Limb (tissue), 2 donors: ENCODE measurements around the gene NUDT16L1.

Source experiments
- DNase-seq, 2 donors: peaks; one replicate each; pipeline ENCODE4 v3.0.0-alpha.2; 2016; ENCODE audit errors: extremely low spot score in 2 of 2

The NUDT16L1 gene

DNA sequence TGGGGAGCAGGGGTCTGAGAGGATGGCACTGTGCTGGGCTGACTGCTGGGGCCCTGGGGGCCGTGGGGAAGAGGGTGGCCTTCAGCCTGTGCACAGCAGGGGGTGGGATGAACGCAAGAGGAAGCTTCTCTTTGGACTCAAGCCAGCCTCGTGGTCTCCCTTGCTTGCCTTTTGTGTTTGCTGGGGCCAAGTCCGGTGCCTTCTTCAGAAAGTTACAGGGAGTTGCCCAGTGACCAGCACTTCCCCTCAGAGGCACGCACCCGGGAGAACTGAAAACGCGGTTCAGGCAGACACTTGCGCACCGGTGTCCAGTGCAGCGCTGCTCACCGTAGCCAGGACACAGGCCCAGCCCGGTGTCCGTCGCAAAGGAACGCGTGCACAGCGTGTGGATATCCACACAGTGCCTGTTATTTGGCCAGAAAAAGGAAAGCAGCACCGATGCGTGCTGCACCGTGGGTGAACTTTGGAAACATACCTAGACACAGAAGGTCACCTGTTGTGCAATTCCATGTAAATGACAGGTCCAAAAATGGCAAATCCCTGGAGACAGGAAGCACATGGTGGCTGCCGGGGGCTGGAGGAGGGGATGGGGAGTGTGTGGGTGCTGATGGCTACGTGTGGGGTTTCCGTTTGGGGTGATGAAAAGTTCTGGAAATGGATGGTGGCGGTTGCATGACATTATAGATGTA is 29.4 kb upstream of the NUDT16L1 start:
- no peak for DNase-seq

DNA sequence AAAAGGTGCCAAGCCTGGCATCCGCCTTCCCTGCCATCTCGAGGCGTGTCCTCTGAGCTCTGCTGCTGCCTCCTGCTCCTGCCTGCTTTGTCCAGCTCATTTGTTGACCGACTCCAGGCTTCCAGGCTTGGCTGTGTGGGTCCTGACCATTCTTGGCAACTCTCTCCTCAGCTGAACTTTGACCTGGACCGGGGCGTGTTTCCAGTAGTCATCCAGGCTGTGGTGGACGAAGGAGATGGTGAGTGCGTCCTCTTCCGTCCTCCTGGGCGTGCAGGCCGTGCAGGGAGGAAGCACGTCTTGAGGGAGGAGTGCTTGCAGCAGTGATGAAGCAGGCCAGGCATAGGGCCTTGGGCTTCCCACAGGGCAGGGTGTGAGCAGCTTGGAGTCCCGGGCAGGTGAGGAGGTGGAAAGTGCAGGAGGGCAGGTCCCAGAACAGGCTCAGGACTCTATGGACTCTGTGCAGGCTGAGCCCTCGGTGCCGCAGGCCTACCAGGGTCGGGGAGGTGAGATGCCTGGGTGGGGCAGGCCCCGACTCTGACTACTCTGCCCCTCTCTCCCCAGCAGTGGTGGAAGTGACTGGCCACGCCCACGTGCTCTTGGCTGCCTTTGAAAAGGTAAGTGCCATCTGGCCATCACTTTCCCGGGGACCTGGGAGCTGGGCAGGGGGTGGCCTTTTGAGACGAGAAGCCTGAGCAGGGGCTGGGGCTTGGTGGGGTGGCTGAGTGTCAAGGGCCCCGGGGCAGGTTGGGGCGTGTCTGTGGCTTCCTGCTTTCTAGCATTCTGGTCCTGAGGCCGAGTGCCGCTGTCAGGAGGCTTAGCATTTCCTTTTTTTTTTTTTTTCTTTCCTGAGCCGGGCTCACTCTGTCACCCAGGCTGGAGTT is 28.6 kb upstream of the NUDT16L1 start:
- DNase-seq = no peak

DNA sequence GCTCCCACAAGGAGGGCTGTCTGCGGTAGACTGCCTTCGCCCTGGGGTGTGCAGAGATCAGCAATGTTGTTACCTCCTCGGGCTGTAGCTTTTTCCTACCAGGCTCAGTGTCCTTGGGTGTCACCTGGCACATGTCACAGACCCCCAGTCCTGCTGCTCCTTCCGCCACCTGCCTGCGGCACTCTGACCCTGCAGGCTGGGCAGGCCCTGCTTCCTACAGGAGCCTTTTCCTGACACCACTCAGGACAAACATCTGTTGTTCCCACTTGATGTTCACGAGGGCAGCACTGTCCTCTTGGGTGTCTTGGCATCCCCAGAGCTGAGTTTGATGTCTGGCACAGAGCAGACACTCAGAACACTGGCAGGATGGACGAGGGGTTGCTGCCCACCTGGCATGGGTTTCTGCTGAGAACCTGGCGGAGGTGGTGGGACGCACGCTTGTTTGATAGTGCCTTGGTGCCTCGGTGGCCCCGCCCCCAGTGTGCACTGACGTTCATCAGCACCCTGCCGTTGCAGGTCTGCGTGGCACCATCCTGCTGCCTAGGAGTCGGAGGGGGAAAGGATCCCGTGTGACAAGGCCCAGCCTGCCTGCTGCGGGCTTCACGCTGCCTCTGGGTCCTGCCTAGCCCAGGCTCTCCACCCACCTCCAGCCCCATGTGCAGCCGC is 26.7 kb upstream of the NUDT16L1 start:
- DNase-seq = no peak

DNA sequence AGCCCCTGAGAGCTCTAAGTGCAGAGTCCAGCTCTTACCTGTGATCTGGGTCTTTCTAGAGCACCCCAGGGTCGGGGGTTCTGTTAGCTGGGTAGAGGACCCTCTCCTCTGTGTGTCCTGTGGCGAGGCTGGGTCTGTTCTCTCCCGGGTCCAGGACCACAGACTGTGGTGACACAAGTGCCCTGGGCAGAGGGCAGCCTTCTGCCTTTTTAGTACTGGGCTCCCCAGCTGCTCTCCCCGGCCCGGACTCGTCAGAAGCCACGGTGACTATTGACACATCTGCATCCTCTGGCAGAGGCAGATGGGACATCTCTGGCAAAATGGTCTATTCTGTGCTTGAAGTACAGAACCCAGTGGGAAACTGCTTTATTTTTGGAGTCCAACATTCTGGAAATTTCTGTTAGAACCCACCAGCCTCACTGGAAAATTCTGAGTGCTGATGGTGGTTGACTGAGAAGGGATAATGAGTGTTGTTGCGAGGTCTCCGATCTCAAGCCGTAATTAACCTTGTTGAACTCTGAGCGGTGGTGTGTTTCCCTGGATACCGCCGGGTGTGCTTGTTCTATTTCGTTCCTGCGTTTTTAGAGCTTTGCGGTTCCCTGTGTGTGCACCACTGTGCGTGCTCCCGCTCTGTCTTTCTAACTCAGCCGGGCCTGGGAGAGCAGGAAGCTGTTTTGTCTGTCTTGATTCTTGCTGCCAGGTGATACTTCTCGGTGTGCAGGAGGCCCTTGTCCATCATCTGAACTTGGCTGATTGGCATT is 26.0 kb upstream of the NUDT16L1 start:
- DNase-seq = no peak

DNA sequence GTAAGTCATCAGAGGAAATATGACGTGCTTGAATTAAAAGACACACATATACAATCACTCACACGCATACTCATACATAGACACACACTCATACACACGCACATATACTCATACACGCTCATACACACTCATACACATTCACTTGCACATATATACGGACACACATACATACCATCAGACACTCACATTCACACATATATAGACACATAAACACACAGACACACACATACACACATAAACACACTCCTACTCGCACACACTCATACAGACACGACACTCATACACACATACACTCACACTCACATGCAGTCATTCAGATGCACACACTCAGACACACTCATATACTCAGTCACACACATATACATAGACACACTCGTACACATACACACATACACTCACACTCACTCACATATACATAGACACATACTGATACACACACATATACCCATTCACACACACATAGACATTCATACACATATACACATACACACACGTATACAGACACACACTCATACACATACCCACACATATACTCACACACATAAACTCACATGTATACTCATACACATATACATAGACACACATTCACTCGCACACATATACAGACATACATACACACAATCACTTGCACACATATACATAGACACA is 24.9 kb upstream of the NUDT16L1 start:
- DNase-seq = no peak

DNA sequence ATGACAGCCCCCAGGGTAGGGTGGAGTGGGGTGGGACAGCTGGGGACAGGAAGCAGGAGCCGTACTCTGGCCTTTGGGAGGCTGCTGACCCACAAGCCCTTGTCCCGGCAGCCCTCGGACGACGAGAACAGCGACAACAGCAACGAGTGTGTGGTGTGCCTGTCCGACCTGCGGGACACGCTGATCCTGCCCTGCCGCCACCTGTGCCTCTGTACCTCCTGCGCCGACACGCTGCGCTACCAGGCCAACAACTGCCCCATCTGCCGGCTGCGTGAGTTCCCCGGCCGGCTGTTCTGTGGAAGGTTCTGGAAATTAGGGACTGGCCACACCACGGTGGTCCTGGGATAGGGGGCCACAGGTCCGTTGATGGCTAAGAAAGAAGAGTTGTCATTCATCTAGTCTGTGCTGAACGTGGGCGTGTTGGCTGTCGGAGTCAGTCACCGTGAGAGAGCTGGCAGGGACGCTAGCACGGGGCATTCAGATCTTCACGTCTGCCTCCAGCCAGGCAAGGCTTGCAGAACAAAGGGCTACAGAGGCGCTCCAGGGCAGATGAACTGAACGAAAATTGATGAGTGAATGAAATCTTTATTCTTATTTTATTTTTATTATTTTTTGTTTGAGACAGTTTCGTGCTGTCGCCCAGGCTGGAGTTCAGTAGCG is 19.8 kb upstream of the NUDT16L1 start:
- DNase-seq = no peak

DNA sequence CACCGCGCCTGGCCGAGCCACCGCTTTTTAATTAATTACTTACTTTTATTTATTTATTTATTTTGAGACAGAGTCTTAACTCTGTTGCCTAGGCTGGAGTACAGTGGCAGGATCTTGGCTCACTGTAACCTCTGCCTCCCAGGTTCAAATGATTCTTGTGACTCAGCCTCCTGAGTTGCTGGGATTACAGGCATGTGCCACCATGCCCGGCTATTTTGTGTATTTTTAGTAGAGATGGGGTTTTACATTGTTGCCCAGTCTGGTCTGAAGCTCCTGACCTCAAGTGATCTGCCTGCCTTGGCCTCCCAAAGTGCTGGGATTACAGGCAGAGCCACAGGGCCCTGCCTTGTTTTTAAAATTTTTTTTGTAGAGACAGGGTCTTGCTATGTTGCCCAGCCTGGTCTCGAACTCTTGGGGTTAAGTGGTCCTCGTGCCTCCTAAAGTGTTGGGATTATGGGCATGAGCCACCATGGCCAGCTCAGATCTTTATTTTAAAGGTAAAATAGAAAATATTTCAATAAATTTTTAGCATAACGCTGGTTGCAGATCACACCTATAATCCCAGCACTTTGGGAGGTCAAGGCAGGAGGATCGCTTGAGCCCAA is 18.3 kb upstream of the NUDT16L1 start:
- no peak for DNase-seq

DNA sequence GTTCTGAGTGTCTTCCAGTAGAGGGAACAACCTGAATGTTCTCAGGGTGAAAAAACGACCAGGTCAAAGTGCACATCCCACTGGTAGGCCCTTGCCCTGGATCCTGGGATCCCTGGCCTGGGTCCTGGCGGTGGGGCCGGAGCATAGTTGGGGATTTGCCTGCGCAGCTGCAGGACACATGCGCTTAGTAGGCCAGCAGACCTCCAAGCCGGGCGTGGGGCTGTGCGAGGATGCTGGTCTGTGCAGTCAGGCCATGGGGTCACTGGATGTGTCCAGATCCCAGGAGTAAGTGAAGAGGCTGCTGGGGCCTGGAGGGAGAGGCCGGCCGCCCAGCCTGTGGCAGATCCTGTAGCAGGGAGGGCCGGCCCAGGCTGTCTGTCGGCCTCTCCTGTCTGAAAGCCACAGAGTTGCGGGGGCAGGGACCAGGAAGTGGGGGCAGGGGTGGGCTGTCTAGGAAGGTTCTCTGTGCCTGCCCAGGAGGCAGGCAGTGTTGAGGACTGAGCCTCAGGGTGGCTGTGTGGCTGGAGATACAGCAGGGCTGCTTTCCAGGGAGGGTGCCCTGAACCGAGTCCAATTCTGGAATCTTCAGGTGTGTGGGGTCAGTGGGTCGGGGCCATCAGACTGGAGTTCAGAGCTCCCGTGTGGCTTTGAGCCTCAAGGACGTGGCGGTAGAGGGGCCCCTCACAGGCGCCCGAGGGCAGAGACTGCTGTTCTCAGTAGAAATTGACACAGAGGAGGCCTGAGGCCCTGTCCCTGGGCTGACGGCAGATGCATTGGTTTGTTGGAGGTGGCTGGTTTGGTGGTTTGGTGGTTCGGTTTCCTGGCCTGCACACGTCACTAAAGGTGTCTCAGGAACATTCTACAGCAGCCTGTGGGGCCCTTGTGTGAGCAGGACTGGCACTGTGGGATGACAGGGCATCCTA is 17.2 kb upstream of the NUDT16L1 start:
- DNase-seq = no peak

DNA sequence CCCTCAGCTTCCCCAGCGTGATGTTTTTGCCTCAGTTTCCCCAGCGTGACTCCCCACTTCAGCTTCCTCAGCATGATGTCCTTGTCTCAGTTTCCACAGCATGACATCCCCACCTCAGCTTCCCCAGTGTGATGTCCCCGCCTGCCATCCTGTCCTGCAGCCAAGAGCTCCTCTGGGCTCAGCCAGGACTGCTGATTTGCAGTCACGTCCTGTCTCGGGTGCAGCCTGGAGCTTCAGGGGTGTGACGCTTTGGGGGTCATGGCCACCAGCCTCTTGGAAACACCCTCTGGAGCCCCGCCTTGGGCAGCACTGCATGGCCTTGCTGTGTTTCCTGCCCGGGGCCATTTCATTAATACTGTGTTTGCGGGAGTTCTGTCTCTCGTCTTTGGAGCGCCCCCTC is 16.5 kb upstream of the NUDT16L1 start:
- no peak for DNase-seq

DNA sequence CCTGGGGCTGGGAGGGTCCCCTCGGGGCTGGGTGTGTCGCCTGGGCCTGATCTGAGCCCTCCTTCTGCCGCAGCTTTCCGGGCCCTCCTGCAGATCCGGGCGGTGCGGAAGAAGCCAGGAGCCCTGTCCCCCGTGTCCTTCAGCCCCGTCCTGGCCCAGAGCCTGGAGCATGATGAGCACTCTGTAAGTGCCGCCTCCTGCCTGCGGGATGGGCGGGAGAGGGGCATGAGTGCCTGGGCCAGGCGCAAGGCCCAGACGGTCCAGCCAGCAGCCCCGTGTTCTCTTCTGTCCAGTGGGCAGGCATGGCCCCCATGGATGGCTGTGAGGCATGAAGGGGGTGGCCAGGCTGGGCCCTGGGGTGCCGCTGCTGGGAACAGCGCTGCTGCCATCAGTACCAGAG is 16.0 kb upstream of the NUDT16L1 start:
- no peak for DNase-seq

DNA sequence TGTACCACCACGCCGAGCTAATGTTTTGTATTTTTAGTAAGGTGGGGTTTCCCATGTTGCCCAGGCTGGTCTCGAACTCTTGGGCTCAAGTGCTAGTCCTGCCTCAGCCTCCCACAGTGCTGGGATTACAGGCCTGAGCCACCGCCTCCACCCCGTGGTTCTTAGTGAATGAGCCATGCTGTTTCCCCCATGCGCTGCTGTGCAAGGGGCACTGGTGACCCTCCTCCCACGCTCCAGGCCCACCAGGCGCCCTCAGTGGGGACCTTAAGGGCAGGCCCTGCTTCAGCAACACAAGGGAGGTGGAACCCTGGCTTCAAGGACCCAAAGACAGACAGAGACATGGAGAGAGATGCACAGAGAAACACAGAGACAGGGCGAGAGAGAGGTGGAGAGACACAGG is 15.4 kb upstream of the NUDT16L1 start:
- no peak for DNase-seq

DNA sequence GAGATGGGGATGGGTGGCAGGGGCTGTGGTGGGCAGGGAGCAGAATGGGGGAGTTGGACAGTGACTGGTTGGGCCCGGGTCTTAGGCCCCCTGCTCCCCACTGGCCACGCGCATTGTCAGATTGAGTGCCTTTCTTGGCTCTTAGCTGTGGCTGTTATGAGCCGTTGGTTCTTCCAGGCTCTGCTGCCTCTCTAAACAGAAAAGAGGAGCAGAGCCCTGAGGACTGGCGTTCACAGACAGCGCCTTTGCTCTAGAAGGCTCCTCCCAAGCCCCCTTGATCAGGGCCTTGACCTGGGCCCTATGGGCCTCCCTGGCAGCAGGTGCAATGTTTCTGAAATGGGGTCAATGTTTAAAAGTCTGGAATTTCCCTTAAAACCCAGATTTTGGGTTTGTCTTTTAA is 14.8 kb upstream of the NUDT16L1 start:
- DNase-seq = no peak

DNA sequence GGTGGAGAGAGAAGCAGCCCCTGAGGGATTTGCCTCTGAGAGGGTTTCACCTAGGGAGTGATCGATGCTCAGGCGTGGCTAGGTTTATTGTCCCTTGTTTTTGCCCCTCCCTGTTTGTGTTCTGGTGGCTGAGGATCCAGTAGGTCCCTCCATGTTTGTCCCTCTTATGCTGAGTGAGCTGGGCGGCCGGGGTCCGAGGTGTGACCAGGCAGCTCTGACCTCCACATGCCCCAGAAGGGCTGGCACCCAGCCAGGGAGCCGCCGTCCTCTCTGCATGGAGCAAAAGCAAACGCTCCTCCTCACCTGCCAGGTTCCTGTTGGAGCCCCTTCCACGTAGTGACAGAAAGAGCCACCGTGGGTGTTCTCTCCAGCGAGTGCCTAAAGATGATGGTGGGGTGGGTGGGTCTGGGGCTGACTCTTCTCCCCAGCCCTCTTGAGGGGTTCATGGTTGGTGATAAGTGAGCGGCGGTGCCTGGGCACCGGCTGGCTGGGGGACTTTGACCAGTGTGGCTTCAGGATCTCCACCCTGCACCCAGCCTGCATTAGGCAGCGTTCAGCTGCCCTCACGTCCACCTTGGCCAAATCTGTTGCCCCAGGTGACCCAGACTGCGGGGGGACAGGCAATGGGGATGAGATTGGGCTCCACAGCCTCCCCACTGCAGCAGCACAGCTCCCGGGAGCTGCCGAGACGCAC is 14.1 kb upstream of the NUDT16L1 start:
- DNase-seq = no peak

DNA sequence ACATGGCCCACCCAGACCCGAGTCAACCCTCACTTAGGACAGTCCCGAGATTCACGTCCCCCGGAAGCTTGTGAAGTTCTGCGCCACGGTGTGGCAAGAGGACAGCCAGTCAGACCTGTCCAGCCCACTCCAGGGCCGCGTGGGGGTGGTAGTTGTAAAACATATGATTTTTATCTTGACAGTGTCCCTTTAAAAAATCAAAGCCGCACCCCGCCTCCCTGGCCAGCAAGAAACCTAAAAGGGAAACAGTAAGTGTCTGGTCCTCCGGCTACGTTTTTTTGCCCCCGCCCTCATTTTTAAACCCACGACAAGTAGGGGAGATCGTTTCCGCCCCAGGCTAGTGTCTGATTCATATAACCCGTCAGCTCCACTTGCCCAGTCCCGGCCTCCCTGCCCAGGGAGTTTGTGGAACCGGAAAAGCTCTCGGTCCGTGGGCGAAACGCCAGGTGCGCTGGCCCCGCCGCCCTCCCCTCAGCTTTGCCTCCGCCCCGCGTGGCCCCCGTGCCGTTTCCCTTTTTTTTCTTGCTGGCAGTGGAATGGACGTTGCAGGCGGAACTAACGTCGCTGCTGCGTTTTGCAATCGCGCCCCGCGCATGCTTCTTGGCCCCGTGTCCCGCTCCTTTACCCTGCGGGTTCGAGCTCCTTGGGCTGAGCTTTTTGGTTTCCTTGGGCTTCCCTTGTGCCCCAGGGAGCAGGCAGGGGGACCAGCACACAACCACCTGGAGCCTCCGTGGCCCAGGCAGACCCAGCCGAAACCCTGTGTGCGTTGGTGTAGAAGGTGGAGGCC is 13.3 kb upstream of the NUDT16L1 start:
- no peak for DNase-seq

DNA sequence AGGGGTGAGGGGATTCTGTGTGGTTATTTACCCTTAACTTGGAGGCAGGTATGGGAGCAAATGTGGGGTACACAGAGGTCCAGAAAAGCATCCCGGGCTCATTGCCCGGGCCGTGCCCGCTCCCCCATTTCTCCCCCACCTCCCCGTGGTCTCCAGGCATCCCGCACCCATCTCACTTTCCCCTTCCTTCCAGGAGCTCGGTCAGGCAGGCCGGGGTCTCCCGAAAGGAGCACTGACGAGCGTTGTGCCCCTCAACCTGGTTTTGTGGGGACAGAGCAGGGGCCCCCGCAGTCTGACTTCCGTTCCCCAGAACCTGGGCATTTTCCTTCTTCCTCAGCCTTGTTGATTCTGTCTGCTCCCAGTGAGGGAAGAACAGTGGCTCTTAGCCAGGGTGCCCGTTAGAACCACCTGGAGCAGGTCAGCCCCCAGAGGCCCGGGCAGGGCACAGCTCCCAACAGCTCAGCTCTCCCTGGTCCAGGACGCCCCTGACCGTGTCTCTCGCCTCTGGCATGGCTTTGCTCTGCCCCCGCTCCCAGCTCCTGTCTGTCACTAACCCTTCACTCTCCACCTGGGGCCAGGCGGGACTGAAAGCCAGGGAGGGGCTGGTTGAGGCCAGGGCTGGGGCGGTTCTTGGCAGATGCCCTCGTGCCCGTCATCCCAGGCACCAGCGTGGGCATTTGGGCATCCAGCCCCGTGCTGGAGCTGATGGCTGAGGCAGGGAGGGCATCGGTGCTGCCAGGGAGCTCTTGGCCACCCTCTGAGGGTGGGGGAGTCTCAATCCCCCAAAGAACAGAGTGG is 12.5 kb upstream of the NUDT16L1 start:
- no peak for DNase-seq

DNA sequence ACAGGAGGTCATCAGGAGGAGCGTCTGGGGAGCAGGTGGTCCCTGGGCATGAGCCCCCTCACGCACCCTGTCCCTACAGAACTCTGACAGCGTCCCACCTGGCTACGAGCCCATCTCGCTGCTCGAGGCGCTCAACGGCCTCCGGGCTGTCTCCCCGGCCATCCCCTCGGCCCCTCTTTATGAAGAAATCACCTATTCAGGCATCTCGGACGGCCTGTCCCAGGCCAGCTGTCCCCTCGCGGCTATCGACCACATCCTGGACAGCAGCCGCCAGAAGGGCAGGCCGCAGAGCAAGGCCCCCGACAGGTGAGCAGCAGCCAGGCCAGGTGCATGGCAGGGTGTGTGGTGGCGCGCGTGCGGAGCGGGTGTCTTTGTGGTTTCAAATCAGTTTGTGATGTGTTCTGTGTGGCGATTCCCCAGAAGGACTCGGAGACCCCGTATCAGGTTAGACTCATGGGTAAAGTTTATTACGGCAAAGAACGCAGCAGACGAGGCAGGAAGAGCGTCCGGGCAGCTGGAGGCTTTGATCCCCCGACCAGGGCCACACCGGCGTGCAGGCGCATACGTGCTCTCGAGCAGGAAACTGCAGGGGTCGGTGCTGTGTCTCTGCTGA is 11.8 kb upstream of the NUDT16L1 start:
- no peak for DNase-seq
